NCI-H2196 (cell line): Measurements from ENCODE around the gene KRTAP9-1.
"Not testable (repeated sequence)": the region's sequence is repeated elsewhere in the genome, so short reads cannot be mapped to it uniquely, and the experiment has no call there.

Experiments
- DNase-seq: peaks from one replicate; lab custom pipeline; 2025; ENCODE audit not compliant: unreplicated experiment; lab: John Stamatoyannopoulos, UW

Gene KRTAP9-1

GRCh38 chr17:41178843-41179616 lies 10.7 kb upstream of the KRTAP9-1 start:
- no peak for DNase-seq

- no peak for DNase-seq
These were observed 5.2 kb upstream of the KRTAP9-1 start, which contains the start of gene KRTAP4-1 for GRCh38 chr17:41184480-41184961. KRTAP4-1 (minus strand) TSS chr17:41184911; CDS start chr17:41184854, 57 bp downstream.

- no peak for DNase-seq
These were observed 4.7 kb upstream of the KRTAP9-1 start for GRCh38 chr17:41185001-41185400.

- no peak for DNase-seq
These were observed 2.8 kb upstream of the KRTAP9-1 start for GRCh38 chr17:41186872-41187271.

GRCh38 chr17:41190328-41190727 lies 641 bp downstream of the KRTAP9-1 start:
- no peak for DNase-seq

GRCh38 chr17:41196068-41196467 lies 6.4 kb downstream of the KRTAP9-1 start:
- DNase-seq: no peak

GRCh38 chr17:41199421-41200078 lies 9.9 kb downstream of the KRTAP9-1 start:
- no peak for DNase-seq

- DNase-seq: peak; percentile 56
These were observed 22.3 kb downstream of the KRTAP9-1 start for GRCh38 chr17:41211845-41212466.

GRCh38 chr17:41212524-41213169 lies 23.0 kb downstream of the KRTAP9-1 start:
- peak; percentile 61 for DNase-seq

- no peak for DNase-seq
These were observed 26.0 kb downstream of the KRTAP9-1 start for GRCh38 chr17:41215681-41216080.

GRCh38 chr17:41223821-41224220 lies 34.1 kb downstream of the KRTAP9-1 start:
- no peak for DNase-seq

- no peak for DNase-seq
These were observed 36.4 kb downstream of the KRTAP9-1 start for GRCh38 chr17:41226051-41226450.

- DNase-seq: not testable (repeated sequence)
These were observed 37.0 kb downstream of the KRTAP9-1 start, which contains the start of gene KRTAP9-2 for GRCh38 chr17:41226598-41227095. KRTAP9-2 (plus strand) TSS chr17:41226648; CDS start chr17:41226655, 7 bp downstream.

GRCh38 chr17:41230094-41230493 lies 40.4 kb downstream of the KRTAP9-1 start:
- DNase-seq: no peak

- DNase-seq: no peak
These were observed 42.0 kb downstream of the KRTAP9-1 start for GRCh38 chr17:41231731-41232130.

- not testable (repeated sequence) for DNase-seq
These were observed 42.9 kb downstream of the KRTAP9-1 start, which contains the start of gene KRTAP9-3 for GRCh38 chr17:41232399-41233105. KRTAP9-3 (plus strand) TSS chr17:41232449; CDS start chr17:41232502, 53 bp downstream.

GRCh38 chr17:41237116-41237515 lies 47.4 kb downstream of the KRTAP9-1 start:
- not testable (repeated sequence) for DNase-seq

GRCh38 chr17:41237949-41238437 lies 48.3 kb downstream of the KRTAP9-1 start, which contains the start of gene KRTAP9-8:
KRTAP9-8 (plus strand) TSS chr17:41237999; CDS start chr17:41238052, 53 bp downstream.
- not testable (repeated sequence) for DNase-seq
